NCI-H526 (cell line): ENCODE results near the gene ITFG1.
"Not testable (repeated sequence)": the region's sequence is repeated elsewhere in the genome, so short reads cannot be mapped to it uniquely, and the experiment has no call there.

Experiments used
- DNase-seq, 2 experiments: peaks; one replicate each; lab custom pipeline; 2025; lab: John Stamatoyannopoulos, UW

The ITFG1 gene

DNA sequence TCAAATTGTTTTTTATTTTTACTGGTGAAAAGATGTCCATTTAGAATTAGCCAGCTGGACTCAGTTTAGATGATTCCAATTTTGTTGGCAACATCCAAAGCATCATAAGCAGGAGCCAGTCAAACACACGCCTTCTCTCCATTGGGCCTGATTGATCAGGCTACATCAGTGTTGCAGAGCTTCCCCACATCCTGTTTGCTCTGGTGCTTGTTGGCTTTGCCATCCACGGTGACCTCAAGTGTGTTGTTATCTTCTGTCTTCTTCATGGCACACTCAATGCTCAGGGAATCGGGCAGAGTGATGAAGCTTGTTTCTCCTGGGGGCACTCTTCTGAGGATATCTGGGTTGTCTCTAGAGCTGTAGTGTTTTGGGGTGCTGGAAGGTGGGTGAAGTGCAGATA is 310.8 kb downstream of the ITFG1 start:
- DNase-seq: no peak

GRCh38 chr16:47144559-47144877 is 316.3 kb downstream of the ITFG1 start:
- peak in 1 of 2 experiments; percentile 33 for DNase-seq

DNA sequence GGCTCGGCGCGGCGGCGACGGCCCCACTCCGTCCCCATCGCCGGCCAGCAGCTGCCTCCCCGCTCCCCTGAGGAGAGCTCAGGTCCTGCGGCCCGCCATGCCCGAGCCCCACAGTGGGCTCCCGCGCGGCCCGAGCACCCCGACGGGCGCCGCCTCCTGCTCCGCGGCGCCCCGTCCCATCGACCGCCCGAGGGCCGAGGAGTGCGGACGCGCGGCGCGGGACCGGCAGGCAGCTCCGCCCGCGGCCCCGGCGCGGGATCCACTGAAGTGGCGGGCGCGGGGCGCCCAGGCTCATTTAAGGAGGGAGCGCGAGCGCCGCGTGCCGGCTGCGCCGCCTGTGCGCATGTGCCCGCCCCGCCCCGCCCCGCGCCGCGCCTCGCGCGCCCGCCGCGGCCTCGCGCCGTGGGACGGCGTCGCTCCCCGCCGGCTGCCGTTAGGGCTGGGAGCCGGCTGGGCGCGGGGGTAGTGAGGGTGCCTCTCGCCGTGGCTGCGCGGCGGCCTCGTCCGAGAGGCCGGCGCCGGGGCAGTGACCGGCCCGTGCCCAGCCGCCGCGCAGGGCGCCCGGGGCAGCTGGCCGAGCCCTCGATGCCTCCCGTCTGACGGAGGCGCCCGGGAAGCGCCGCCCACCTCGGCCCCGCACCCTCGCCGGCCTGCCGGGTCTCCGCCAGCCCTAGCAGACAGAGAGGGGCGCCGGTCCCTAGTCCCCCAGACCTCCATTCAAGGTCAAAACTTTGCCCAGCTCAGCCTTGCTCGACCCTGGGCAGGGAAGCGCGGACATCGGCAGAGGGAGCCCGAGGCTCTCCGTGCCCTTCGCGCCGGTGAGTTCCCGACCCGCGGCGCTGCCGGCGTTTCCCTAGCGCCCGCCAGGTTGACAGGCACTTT is 316.9 kb downstream of the ITFG1 start, which contains the start of gene NETO2:
Gene NETO2 (minus strand): TSS at position 269 of the 882 bp plus-strand sequence. CDS start 333 bp downstream, outside the sequence.
- DNase-seq: peak; percentile 11 to 63

DNA sequence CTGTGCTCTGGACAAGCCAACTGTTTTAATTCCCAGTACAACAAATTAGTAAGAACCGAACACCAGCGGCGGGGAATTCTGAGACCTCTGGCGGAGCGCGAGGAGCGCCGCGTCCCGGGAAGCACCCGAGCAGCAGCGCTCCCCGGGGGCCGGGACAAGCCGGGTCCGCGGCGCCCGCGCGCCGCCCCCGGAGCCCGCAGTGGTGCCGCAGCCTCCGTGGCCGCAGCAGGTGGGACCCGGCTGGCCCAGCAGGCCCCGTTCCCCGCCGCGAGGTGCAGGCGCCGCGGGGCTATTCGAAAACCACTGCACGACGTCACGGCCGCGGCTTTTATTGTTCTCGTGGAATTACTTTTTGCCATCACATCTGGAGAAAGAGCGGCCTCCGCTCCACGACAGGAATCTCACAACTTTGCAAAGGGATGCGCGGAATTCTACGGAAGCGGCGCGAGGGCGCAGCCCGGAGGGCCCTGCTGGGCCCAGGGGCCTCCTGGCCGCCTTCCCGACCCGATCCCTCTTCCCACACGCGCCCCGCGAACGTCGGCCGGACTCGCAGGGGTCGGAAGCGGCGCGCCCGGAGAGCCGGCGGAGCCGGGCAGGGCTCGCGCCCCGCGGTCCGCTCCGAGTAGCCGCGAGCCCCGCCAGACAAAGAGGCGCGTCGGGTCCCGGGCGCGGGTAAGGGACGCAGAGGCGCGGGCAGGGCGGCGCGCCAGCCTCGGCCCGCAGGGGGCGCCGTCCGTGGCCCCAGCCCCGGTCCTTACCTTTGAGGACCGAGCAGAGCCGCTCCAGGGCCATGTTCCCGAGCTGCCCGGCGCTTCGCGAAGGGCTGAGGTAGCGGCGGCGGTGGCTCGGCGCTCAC is 317.8 kb downstream of the ITFG1 start:
- peak in 1 of 2 experiments; percentile 80 for DNase-seq

DNA sequence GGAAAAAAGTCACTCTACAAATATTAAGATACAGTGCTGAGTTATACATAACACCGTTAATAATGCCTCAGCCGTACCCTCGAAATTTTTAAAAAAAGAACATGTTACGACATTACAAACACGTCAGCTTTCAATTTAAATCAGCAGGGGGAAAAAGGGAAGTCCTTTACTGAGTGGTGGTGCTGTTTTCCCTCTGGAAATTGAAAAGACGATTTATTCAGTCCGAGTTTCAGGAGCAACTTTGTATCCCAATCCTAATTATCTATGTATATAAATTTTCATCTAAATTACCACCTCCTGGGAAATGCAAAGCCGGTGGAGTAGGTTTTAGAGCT is 318.4 kb downstream of the ITFG1 start:
- no peak for DNase-seq

GRCh38 chr16:47141773-47142485 is 318.9 kb downstream of the ITFG1 start:
- DNase-seq: peak; percentile 90 to 91

- DNase-seq: no peak
These were observed 320.2 kb downstream of the ITFG1 start for GRCh38 chr16:47140686-47141085.

- no peak for DNase-seq
These were observed 321.2 kb downstream of the ITFG1 start for GRCh38 chr16:47139561-47140185.

- DNase-seq: not testable (repeated sequence)
These were observed 322.9 kb downstream of the ITFG1 start for GRCh38 chr16:47137925-47138324.

DNA sequence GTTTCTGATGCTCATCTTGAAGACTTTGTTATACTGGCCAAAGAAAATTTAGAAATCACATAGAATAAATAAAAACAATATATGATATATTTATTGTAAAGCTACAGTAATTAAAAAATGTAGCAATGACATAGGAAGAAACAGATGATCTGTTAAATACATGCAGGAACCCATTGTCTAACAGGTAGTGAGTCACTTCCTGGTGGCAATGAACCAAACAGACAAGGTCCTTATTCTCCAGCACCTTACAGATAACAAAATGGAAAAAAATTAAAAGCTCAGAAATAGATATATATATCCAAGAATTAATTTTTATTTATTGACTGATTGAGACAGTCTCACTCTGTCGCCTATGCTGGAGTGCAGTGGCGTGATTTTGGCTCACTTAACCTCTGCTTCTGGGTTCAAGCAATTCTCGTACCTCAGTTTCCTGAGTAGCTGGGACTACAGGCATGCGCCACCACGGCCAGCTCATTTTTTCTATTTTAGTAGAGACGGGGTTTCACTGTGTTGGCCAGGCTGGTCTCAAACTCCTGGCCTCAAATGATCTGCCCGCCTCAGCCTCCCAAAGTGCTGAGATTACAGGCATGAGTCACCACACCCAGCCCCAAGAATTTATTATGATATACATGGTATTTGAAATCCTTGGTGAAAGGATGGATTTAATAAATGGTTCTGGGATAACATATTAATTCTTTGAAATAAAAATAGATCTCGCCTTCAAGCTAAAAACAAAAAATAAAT is 324.6 kb downstream of the ITFG1 start:
- DNase-seq: no peak

- DNase-seq: no peak
These were observed 326.3 kb downstream of the ITFG1 start for GRCh38 chr16:47134550-47134949.

- no peak for DNase-seq
These were observed 328.6 kb downstream of the ITFG1 start for GRCh38 chr16:47132308-47132707.

- no peak for DNase-seq
These were observed 331.0 kb downstream of the ITFG1 start for GRCh38 chr16:47129755-47130435.

- DNase-seq: no peak
These were observed 333.3 kb downstream of the ITFG1 start for GRCh38 chr16:47127541-47127940.

DNA sequence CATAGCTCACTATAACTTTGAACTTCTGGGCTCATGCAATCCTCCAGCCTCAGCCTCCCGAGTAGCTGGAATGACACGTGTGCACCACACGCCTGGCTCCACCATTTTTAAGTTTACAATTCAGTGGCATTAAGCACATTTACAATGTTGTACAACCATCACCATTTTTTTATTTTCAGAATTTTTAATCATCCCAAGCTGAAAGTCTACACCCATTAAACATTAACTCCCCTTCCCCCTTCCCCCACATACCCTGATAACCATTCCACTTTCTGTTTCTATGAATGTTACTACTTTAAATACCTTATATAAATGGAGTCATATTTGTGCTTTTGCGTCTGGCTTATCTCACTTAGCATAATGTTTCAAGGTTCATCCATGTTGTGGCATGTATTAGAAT is 335.1 kb downstream of the ITFG1 start:
- DNase-seq: no peak

DNA sequence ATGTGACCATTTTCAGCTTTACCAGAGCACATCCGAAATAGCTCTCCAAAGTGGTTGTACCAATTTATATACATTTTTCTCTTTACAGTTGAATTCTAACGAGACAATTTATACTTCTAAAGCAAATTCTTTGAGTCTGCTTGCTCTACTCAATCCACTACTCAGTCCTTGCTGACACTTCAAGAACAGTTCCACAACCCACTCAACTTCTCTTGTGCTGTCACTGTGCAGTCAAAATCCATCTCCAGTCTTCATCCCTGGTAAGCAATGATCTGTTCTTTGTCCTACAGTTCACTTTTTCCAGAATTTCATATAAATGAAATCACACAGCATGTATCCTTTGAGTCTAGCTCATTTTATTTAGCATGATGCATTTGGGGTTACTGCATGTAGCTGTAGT is 347.7 kb downstream of the ITFG1 start:
- DNase-seq: no peak

GRCh38 chr16:47110939-47111338 is 349.9 kb downstream of the ITFG1 start:
- no peak for DNase-seq

- DNase-seq: no peak
These were observed 351.5 kb downstream of the ITFG1 start for GRCh38 chr16:47109361-47109760.
